Skeletal muscle tissue (tissue), 4 donors: ENCODE results near the gene RFTN1. TPM values are rescaled to one million over a fixed set of nuclear protein-coding genes. Genes with fewer than 3 reads are reported as not detected.
A peak's percentile ranks its signal among the peaks of the same experiment; 100 is the strongest.

Source experiments
- H3K27ac ChIP-seq: one replicate; pipeline ENCODE4 v1.7.0; 2013; ENCODE audit warnings: mild to moderate bottlenecking, low read depth, low read length, inconsistent platforms
- H3K27me3 ChIP-seq, 3 donors: one replicate each; pipeline ENCODE4 v1.7.0; 2013; ENCODE audit warnings: low read length in 3 of 3; ENCODE audit not compliant: control insufficient read depth in 3 of 3, insufficient read depth in 3 of 3
- H3K36me3 ChIP-seq, 3 donors: one replicate each; pipeline ENCODE4 v1.7.0; 2013; ENCODE audit warnings: low read length in 3 of 3; ENCODE audit not compliant: control insufficient read depth in 3 of 3, insufficient read depth in 3 of 3
- H3K4me1 ChIP-seq, 3 donors: one replicate each; pipeline ENCODE4 v1.7.0; 2013; ENCODE audit warnings: low read length in 3 of 3, mild to moderate bottlenecking in 3 of 3; ENCODE audit not compliant: control insufficient read depth in 3 of 3, insufficient read depth in 3 of 3
- H3K4me3 ChIP-seq, 3 donors: one replicate each; pipeline ENCODE4 v1.7.0; 2013; ENCODE audit warnings: low read length in 3 of 3
- H3K9ac ChIP-seq, 3 donors: one replicate each; pipeline ENCODE4 v1.7.0; 2013; ENCODE audit warnings: low read length in 3 of 3, mild to moderate bottlenecking in 3 of 3, moderate library complexity in 2 of 3, low read depth in 1 of 3
- H3K9me3 ChIP-seq, 3 donors: one replicate each; pipeline ENCODE4 v1.7.0; 2013; ENCODE audit warnings: low read length in 3 of 3; ENCODE audit not compliant: control insufficient read depth in 3 of 3
- total RNA-seq: library from RNA; depleted of rRNA; stranded (reverse); fragments of >200 nt; gene quantifications from one replicate; pipeline ENCODE4 v1.2.3, GENCODE V29; 2014
- donor health status: Osteomylitis.

The RFTN1 gene
- total RNA-seq, 1 donor from 2014 or later: 15.7 TPM

DNA sequence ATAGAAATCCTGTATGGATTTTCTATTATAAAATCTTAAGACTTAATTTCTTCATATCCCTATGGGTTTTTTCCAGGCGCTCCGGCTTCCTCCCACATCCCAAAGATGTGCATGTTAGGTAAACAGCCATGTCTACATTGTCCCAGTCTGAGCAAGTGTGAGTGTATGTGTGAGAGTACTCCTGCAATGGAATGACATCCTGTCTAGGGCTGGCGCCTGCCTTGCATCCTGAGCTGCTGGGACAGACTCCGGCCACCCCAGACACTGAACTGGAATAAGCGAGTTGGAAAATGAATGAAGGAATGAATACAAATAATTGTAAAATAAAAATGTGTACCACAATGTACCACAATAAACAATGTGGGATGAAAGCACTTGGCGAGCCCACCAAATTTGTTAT is 69.2 kb downstream of the RFTN1 start:
- H3K9me3 ChIP-seq: no peaks in the 10 kb centered on the region
- no peaks in the 10 kb centered on the region for H3K36me3 ChIP-seq
- H3K27me3 ChIP-seq: no peaks in the 10 kb centered on the region
- no peak overlapping the region for H3K27ac ChIP-seq
- H3K9ac ChIP-seq: no peak overlapping the region
- peaks cover 17 to 24% (median 24%) of the 10 kb centered on the region in 3 donors for H3K4me1 ChIP-seq
- H3K4me3 ChIP-seq: no peak overlapping the region

DNA sequence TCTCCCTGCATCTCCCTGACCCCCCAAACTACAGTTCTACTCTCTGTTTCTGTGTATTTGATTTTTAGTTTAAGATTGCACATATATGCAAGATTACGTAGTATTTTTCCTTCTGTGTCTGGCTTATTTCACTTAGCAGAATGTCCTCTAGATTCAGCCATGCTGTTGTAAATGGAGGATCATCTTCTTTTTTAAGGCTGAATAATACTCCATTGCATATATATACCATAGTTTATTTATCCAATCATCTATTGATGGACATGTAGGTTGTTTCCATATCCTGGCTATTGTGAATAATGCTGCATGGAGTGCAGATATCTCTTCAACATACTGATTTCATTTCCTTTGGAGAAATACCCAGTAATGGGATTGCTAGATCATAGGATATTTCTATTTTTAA is 70.8 kb downstream of the RFTN1 start:
- peaks cover 13 to 24% (median 15%) of the 10 kb centered on the region in 3 donors for H3K4me1 ChIP-seq
- no peaks in the 10 kb centered on the region for H3K9me3 ChIP-seq
- H3K4me3 ChIP-seq: no peak overlapping the region
- no peak overlapping the region for H3K9ac ChIP-seq
- no peak overlapping the region for H3K27ac ChIP-seq
- H3K36me3 ChIP-seq: no peaks in the 10 kb centered on the region
- no peaks in the 10 kb centered on the region for H3K27me3 ChIP-seq

DNA sequence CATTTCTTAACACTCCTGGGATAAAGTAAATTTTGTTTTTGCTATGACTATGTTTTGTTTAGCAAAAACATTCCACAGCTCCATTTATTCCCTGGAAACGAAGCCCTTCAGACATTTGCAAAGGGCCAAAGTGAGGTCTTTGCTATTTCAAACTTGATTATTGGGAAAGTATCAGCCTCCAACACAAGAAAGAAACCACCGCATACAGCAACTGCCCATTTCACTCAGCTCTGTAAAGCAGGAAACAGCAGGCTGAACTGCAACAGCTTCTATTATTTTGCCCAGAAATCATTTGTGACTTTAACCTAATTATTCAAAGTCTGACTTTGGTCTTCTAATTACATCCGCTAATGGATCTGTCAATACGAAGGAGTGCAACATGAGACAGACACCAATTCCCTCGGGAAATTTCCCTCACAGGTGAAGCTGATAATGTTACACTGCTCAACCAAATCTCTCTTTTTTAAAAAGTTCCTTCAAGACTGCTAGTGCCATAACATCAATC is 72.1 kb downstream of the RFTN1 start:
- peak overlapping the region; percentile 23 for H3K27ac ChIP-seq
- H3K4me1 ChIP-seq: peaks cover 13 to 22% (median 15%) of the 10 kb centered on the region in 3 donors

DNA sequence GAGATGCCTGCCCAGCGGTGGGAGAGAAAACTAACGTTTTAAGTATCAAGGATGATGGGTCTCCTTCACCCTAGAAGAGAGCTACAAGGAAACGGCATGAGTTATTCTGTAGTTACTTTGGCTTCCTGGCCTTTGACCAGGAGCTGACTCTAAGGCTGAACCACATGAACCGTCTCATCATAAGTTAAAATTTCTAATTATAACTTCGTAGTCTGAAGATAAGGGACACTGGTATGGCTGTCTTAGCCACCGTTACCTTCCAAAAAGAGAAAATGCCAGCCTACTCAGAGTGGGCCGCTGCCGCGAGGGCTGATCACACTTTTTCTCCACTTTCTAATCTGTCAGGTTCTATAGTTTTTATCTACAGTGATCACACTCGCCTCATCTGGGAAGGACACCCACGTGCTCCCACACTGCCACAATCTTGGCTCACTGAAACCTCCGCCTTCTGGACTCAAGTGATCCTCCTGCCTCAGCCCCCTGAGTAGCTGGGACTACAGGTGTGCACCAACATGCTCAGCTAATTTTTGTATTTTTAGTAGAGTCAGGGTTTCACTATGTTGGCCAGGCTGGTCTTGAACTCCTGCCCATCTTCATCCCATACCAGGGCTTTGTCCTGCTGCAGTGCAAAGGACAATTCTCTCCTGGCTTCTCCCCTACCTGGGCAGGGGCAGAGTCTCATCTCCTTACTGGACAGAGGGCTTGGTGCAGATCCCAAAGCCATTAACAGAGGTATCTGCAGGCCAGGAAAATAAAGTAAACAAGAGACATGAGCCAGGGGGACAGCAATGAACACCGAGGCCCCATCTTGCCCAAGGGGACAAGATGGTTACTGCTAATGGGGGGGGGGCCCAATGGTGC is 73.4 kb downstream of the RFTN1 start:
- Histone ChIP-seq H3K36me3 (no peaks in the 10 kb centered on the region), H3K4me3 (no peak overlapping the region), H3K27me3 (no peaks in the 10 kb centered on the region), H3K4me1 (peaks cover 13 to 20% (median 15%) of the 10 kb centered on the region in 3 donors), H3K9me3 (no peaks in the 10 kb centered on the region), H3K27ac (no peak overlapping the region), H3K9ac (no peak overlapping the region)

More for the DNA sequence above, 72.1 kb downstream of the RFTN1 start:
- H3K36me3 ChIP-seq: no peaks in the 10 kb centered on the region
- H3K4me3 ChIP-seq: no peak overlapping the region
- H3K9me3 ChIP-seq: no peaks in the 10 kb centered on the region
- H3K27me3 ChIP-seq: no peaks in the 10 kb centered on the region
- no peak overlapping the region for H3K9ac ChIP-seq

DNA sequence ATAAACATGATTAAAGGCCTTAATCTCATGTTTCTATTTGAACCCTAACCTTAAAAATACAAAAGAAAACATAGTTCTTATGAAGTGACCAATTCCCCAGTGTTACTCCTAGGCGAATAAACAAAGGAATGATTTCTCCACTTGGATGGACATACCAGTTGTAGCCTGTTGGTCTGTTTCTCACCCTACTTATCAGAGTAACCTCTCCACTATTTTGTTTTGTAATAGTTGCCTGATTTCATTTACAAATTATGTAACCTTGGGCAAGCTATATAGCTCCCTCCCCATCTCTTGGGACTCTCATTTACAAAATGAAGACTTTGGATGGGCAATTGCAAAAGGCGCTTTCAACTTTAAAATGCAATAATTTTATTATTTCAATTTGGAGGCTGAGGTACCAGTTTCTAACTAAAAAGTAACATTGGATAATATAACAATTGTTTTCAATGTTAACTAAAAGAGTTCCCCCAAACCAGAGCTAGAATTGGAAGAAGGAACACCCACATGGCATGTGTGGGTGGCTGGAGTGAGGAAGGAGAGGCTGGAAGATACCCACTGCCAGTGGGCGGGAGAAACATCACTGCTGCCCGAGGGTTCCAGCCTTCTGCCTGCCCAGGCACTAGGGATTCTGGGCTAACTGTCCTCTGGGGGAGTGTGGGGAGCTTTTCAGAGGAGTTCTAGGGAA is 74.2 kb downstream of the RFTN1 start:
- H3K9me3 ChIP-seq: no peaks in the 10 kb centered on the region
- no peak overlapping the region for H3K27ac ChIP-seq
- H3K4me3 ChIP-seq: no peak overlapping the region
- no peaks in the 10 kb centered on the region for H3K36me3 ChIP-seq
- H3K27me3 ChIP-seq: no peaks in the 10 kb centered on the region
- no peak overlapping the region for H3K9ac ChIP-seq
- H3K4me1 ChIP-seq: peaks cover 13 to 20% (median 15%) of the 10 kb centered on the region in 3 donors

DNA sequence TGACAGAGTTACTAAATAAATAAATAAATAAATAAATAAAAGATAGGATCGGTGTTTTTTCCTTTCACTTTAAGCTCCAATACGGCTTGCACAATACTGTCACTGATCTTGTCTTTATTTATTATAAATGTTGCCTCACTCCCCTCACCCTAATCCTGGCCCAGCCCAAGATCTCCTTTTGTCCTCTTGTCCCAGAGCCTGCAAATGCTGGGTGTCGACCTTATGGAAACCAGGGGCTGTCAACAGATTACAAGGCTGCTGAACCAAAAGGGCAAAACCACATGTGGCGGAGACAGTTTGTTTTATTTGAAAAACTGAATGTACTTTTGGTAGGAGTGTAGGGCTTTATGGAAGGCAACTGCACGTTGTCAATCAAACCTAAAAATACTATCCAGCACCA is 75.9 kb downstream of the RFTN1 start:
- Histone ChIP-seq H3K9me3 (no peaks in the 10 kb centered on the region), H3K27me3 (no peaks in the 10 kb centered on the region), H3K27ac (no peak overlapping the region), H3K9ac (no peak overlapping the region), H3K4me3 (no peak overlapping the region), H3K4me1 (peaks cover 13 to 20% (median 15%) of the 10 kb centered on the region in 3 donors), H3K36me3 (peaks cover 0 to 8% (median 4%) of the 10 kb centered on the region in 3 donors)

DNA sequence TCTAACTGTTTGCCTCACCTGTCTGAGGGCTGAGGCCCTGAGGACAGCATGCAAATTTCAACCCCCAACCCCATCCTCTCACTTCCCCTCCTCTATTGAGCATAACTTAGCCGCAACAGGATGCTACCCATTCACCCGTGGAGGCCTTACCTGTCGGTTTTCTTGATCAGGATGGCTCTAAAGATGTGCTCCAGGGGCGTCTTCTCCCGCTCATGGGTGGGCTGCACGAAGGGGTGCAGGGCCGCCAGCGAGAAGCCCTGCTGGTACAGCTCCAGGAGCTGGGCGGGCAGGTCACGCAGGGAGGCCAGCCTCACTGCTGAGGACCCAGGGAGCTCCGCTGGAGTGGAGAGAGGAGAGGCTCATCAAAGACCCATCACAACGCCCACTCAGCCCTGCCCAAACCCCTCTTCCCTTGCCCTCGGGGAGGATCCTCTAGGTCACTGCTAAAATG is 79.8 kb downstream of the RFTN1 start:
- H3K27ac ChIP-seq: no peak overlapping the region
- H3K9ac ChIP-seq: no peak overlapping the region
- no peak overlapping the region for H3K4me3 ChIP-seq
- peaks cover 0 to 15% (median 11%) of the 10 kb centered on the region in 3 donors for H3K36me3 ChIP-seq
- H3K9me3 ChIP-seq: no peaks in the 10 kb centered on the region
- no peaks in the 10 kb centered on the region for H3K27me3 ChIP-seq
- peaks cover 0 to 2% (median 0%) of the 10 kb centered on the region in 3 donors for H3K4me1 ChIP-seq

DNA sequence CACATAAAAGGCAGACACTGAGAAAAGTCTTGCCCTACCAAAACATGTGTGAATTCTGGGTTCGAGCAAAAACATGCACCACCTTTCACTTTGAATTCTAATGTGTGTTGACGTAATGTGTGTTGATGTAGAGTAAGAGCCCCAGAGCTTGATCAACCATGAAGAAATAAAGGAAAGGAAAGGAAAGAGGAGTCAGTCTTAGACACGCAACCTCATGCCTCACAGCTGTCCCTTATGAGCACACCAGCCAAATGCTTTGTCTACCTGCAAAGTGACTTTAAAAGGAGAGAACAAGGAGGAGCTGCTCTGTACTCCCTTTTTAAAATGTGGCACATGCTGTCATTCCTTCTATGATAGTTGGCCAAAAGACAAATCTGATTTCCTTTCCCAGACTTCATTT is 80.8 kb downstream of the RFTN1 start:
- H3K36me3 ChIP-seq: peaks cover 0 to 15% (median 11%) of the 10 kb centered on the region in 3 donors
- no peak overlapping the region for H3K9ac ChIP-seq
- no peaks in the 10 kb centered on the region for H3K27me3 ChIP-seq
- no peaks in the 10 kb centered on the region for H3K9me3 ChIP-seq
- peaks cover under 1 to 1% (median under 1%) of the 10 kb centered on the region in 3 donors for H3K4me1 ChIP-seq
- no peak overlapping the region for H3K4me3 ChIP-seq
- no peak overlapping the region for H3K27ac ChIP-seq

DNA sequence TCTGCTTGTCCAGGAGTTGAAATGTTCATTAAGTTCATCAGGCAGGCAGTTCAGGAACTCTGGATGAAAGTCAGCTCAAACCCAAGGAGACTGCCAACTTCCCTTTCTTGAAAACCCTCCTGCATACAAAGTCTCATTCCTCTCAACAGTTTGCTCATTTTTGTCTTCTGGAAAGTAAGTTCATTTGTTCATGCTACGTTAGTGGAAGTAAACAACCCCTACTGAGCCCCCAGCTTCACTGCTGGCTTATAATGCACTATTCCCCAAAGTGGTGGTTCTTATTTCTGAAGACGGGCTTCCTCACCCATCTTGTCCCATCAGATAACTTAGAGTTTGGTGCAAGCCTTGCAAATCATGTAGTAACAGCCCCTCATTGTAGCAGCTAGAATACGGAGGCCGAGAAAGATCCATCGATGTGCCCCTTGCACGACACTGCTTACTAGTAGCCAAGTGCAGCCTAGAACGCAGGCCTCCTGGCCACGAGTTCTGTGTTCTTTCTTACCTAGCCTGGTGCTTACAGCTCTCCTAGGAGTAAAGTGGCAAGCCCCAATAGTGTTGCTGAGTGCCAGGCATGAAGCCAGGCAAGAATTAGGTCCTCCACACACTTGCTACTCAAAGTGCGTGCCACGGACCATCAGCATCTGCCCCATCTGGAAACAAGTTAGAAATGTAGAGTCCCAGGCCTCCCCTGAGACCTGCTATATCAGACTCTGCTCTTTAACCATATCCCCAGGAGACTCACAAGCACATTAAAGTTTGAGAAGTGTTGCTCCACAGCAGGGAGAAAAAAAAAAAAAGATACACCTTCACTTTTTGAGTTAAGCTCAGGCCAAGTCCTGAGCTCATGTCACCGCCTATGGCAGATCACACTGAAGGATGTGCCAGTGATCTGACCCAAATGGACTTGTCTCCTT is 82.5 kb downstream of the RFTN1 start:
- H3K27ac ChIP-seq: no peak overlapping the region
- H3K27me3 ChIP-seq: no peaks in the 10 kb centered on the region
- H3K4me3 ChIP-seq: no peak overlapping the region
- H3K36me3 ChIP-seq: peaks cover 0 to 16% (median 11%) of the 10 kb centered on the region in 3 donors
- peaks cover 3 to 11% (median 5%) of the 10 kb centered on the region in 3 donors for H3K4me1 ChIP-seq
- no peak overlapping the region for H3K9ac ChIP-seq
- H3K9me3 ChIP-seq: no peaks in the 10 kb centered on the region
